CD8-positive, alpha-beta memory T cell (primary cell): ENCODE measurements around the gene ANKRD44. TPM values are rescaled to one million over a fixed set of nuclear protein-coding genes. Genes with fewer than 3 reads are reported as not detected.
"Not testable (repeated sequence)": the region's sequence is repeated elsewhere in the genome, so short reads cannot be mapped to it uniquely, and the experiment has no call there.

Source experiments
- CTCF ChIA-PET: fragments of 350-600 bp; sonication (Branson Sonifier 250); formaldehyde crosslinking; loops from one replicate; lab custom pipeline; 2021; ENCODE audit warnings: antibody characterized with exemption; lab: Charles Lee
- POLR2A ChIA-PET: fragments of 350-600 bp; sonication (Branson Sonifier 250); formaldehyde crosslinking; loops from one replicate; lab custom pipeline; 2021; ENCODE audit warnings: antibody characterized with exemption; lab: Charles Lee
- DNase-seq, 5 donors: peaks; one replicate each; pipeline versions ENCODE4 v3.0.0 to v3.0.0-alpha.2; 2020 to 2022; ENCODE audit warnings: mixed read lengths in 1 of 5
- H3K27ac ChIP-seq: one replicate; pipeline ENCODE4 v1.7.0; 2013; ENCODE audit warnings: low read depth, mild to moderate bottlenecking, low read length, moderate library complexity
- H3K27me3 ChIP-seq: 2 replicates; pipeline ENCODE4 v1.7.0; 2013; ENCODE audit warnings: low read length, mild to moderate bottlenecking; ENCODE audit not compliant: insufficient read depth, poor library complexity, severe bottlenecking
- H3K36me3 ChIP-seq: 2 replicates; pipeline ENCODE4 v1.7.0; 2013; ENCODE audit warnings: mild to moderate bottlenecking, low read length, moderate library complexity; ENCODE audit not compliant: insufficient read depth
- H3K4me1 ChIP-seq: 2 replicates; pipeline ENCODE4 v1.7.0; 2013; ENCODE audit warnings: mild to moderate bottlenecking, low read length, moderate library complexity; ENCODE audit not compliant: insufficient read depth
- H3K4me3 ChIP-seq: 2 replicates; pipeline ENCODE4 v1.7.0; 2013; ENCODE audit warnings: mild to moderate bottlenecking, low read length
- H3K9me3 ChIP-seq: 2 replicates; pipeline ENCODE4 v1.7.0; 2013; ENCODE audit warnings: mild to moderate bottlenecking, low read length
- H3K27ac Mint-ChIP-seq, 8 donors: one replicate each; pipeline ENCODE4 v1.8.0; 2020 to 2021; ENCODE audit warnings: mixed read lengths in 8 of 8, mild to moderate bottlenecking in 6 of 8, inconsistent platforms in 3 of 8, moderate library complexity in 3 of 8
- H3K27me3 Mint-ChIP-seq, 2 donors: one replicate each; pipeline ENCODE4 v1.8.0; 2020 to 2021; ENCODE audit warnings: mixed read lengths in 2 of 2, mild to moderate bottlenecking in 1 of 2, moderate library complexity in 1 of 2
- H3K36me3 Mint-ChIP-seq, 3 donors: one replicate each; pipeline ENCODE4 v1.8.0; 2020 to 2021; ENCODE audit warnings: mixed read lengths in 3 of 3, inconsistent platforms in 1 of 3, mild to moderate bottlenecking in 1 of 3
- H3K4me1 Mint-ChIP-seq, 3 donors: one replicate each; pipeline ENCODE4 v1.8.0; 2020 to 2021; ENCODE audit warnings: mixed read lengths in 3 of 3, inconsistent platforms in 1 of 3, mild to moderate bottlenecking in 1 of 3
- H3K4me3 Mint-ChIP-seq, 7 donors: one replicate each; pipeline ENCODE4 v1.8.0; 2020 to 2021; ENCODE audit warnings: mixed read lengths in 7 of 7, mild to moderate bottlenecking in 6 of 7, moderate library complexity in 4 of 7, inconsistent platforms in 2 of 7
- H3K9me3 Mint-ChIP-seq, 5 donors: one replicate each; pipeline ENCODE4 v1.8.0; 2020 to 2022; ENCODE audit warnings: mixed read lengths in 5 of 5, mild to moderate bottlenecking in 3 of 5, moderate library complexity in 2 of 5, inconsistent platforms in 1 of 5
- polyA plus RNA-seq: library from polyadenylated mRNA; unstranded; fragments of 300-500 nt; fragmentation: Illumina TruSeq; gene quantifications from one replicate; pipeline ENCODE4 v1.2.3, GENCODE V29; 2021
- total RNA-seq, 2 experiments: library from RNA; stranded (reverse); gene quantifications; one replicate each; pipeline ENCODE4 v1.2.3, GENCODE V29; 2021

ANKRD44 gene
- total and polyA plus RNA-seq, 3 experiments from 2014 or later: 90.1 to 150 (median 142) TPM

DNA sequence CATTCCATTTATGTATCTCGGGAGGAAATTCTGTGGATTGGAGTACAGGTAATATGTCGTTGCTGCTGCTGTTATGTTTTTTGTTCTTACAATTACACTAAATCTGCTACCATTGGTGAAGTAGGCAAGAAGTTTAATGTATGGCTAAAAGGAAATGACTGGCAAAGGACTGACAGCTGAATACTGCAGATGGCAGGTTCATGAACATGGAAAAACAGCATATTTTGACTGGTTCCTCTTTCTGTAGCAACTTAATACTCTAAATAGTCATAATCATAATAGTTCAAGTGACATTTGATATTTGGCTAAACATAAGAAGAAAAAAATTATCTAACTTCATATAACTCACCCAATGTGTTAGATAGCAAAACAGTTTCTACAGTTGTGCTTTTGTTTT is 299.6 kb downstream of the ANKRD44 start:
- no peaks in the 10 kb centered on the region for H3K9me3 ChIP-seq
- H3K4me1 Mint-ChIP-seq: peaks cover 8 to 16% (median 13%) of the 10 kb centered on the region in 3 donors

GRCh38 chr2:197010200-197011020 is 300.2 kb downstream of the ANKRD44 start:
- H3K36me3 Mint-ChIP-seq: peaks cover 3 to 89% (median 28%) of the 10 kb centered on the region in 3 donors
- H3K36me3 ChIP-seq: peaks cover 70% of the 10 kb centered on the region

More for the DNA sequence above, 299.6 kb downstream of the ANKRD44 start:
- POLR2A ChIA-PET: no interaction called here
- no peak for DNase-seq
- H3K27me3 Mint-ChIP-seq: no peaks in the 10 kb centered on the region
- CTCF ChIA-PET: interaction anchor here (0.9 to 1.5 kb wide), 3 partner anchors 88 to 373 kb away, joined by 3 to 4 read pairs (median 3); no protein-coding TSS in a partner anchor
- H3K9me3 Mint-ChIP-seq: no peaks in the 10 kb centered on the region
- Histone ChIP-seq H3K36me3 (peaks cover 72% of the 10 kb centered on the region), H3K4me1 (no peaks in the 10 kb centered on the region), H3K27ac (no peak overlapping the region), H3K4me3 (no peak overlapping the region), H3K27me3 (no peaks in the 10 kb centered on the region)
- peak overlapping the region in 4 of 8 donors; percentile 12 to 48 (median 34) for H3K27ac Mint-ChIP-seq
- H3K4me3 Mint-ChIP-seq: no peak overlapping the region
- peaks cover 9 to 89% (median 24%) of the 10 kb centered on the region in 3 donors for H3K36me3 Mint-ChIP-seq

GRCh38 chr2:197008741-197009341 is 301.7 kb downstream of the ANKRD44 start:
- POLR2A ChIA-PET, CTCF ChIA-PET: not testable (repeated sequence)

More at GRCh38 chr2:197010200-197011020, 300.2 kb downstream of the ANKRD44 start:
- peak overlapping the region in 4 of 8 donors; percentile 7 to 48 (median 20) for H3K27ac Mint-ChIP-seq
- no peak overlapping the region for H3K4me3 ChIP-seq
- no peaks in the 10 kb centered on the region for H3K4me1 ChIP-seq
- peaks cover 6 to 10% (median 10%) of the 10 kb centered on the region in 3 donors for H3K4me1 Mint-ChIP-seq
- no peak overlapping the region for H3K27ac ChIP-seq
- no peaks in the 10 kb centered on the region for H3K9me3 Mint-ChIP-seq
- ChIA-PET CTCF (interaction anchor here (0.9 to 1.5 kb wide), 2 partner anchors 89 to 367 kb away, joined by 3 read pairs; no protein-coding TSS in a partner anchor), POLR2A (no interaction called here)
- no peaks in the 10 kb centered on the region for H3K27me3 Mint-ChIP-seq
- DNase-seq: no peak
- no peaks in the 10 kb centered on the region for H3K27me3 ChIP-seq
- no peaks in the 10 kb centered on the region for H3K9me3 ChIP-seq
- no peak overlapping the region for H3K4me3 Mint-ChIP-seq

DNA sequence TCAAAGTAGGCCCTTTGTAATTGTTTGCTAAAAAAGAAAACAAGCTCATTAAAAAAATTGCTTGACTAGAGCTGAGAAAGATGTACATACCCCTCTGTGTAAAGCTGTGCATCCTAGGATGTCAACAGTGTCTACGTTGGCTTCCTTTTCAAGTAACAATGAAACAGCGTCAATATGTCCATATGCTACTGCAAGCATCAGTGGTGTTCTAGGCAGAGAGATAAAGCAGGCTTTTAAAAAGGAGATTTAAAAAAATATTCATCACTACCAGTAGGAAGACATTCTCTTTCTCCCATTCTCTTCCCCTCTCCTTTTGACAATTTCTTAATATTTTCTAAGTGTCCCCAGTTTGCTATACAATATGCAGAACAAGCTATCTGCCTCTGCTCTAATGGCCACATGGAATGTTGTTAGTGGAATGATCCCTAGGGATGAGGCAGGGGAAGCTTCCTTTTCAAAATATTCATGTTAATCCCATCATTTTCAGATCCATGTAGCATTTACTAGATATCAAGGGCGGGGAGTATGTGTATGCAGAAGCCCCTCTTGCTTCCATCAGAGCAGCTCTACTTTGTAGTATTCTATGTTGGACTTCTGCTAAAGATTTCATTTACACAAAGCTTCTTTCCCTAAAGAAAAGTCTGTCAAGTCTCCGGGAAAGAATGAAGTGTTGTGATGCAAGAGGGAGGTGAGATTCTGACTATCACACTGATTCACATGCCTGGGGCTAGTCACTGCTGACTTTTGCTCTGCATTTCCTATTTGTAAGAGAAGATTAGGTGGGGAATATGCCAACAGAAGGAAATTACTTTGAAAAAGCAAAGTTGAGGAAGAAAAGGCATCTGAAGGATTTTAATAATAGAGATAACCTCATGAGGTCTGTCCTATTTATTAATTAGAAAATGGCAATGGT is 302.6 kb downstream of the ANKRD44 start:
- no peak for DNase-seq
- H3K9me3 Mint-ChIP-seq: no peaks in the 10 kb centered on the region
- H3K4me3 Mint-ChIP-seq: no peak overlapping the region
- Histone ChIP-seq H3K27me3 (no peaks in the 10 kb centered on the region), H3K4me1 (no peaks in the 10 kb centered on the region), H3K27ac (no peak overlapping the region), H3K4me3 (no peak overlapping the region), H3K36me3 (peaks cover 54% of the 10 kb centered on the region), H3K9me3 (no peaks in the 10 kb centered on the region)
- ChIA-PET POLR2A (no interaction called here), CTCF (no interaction called here)
- no peaks in the 10 kb centered on the region for H3K27me3 Mint-ChIP-seq
- H3K36me3 Mint-ChIP-seq: peaks cover 0 to 84% (median 19%) of the 10 kb centered on the region in 3 donors
- peaks cover 5 to 6% (median 6%) of the 10 kb centered on the region in 3 donors for H3K4me1 Mint-ChIP-seq
- peak overlapping the region in 5 of 8 donors; percentile 11 to 65 (median 39) for H3K27ac Mint-ChIP-seq

More at GRCh38 chr2:197008741-197009341, 301.7 kb downstream of the ANKRD44 start:
- not testable (repeated sequence) for H3K4me1 Mint-ChIP-seq, H3K9me3 ChIP-seq, H3K4me1 ChIP-seq, DNase-seq, H3K27me3 ChIP-seq, H3K4me3 ChIP-seq, H3K9me3 Mint-ChIP-seq, H3K4me3 Mint-ChIP-seq, H3K27me3 Mint-ChIP-seq, H3K27ac ChIP-seq
- H3K36me3 ChIP-seq: peaks cover 63% of the 10 kb centered on the region
- peaks cover 0 to 86% (median 24%) of the 10 kb centered on the region in 3 donors for H3K36me3 Mint-ChIP-seq
- H3K27ac Mint-ChIP-seq: peak overlapping the region in 3 of 8 donors; percentile 50 to 58 (median 52)

- ChIA-PET CTCF (interaction anchor here (1.8 kb wide), 1 partner anchor 10 kb away, joined by 6 read pairs; no protein-coding TSS in a partner anchor), POLR2A (no interaction called here)
- Mint-ChIP-seq H3K27ac (peak overlapping the region in 1 of 8 donors; percentile 72), H3K4me3 (no peak overlapping the region), H3K9me3 (no peaks in the 10 kb centered on the region), H3K4me1 (peaks cover 0 to 6% (median 0%) of the 10 kb centered on the region in 3 donors), H3K36me3 (peaks cover 5 to 78% (median 21%) of the 10 kb centered on the region in 3 donors), H3K27me3 (no peaks in the 10 kb centered on the region)
- no peaks in the 10 kb centered on the region for H3K27me3 ChIP-seq
- no peak for DNase-seq
- H3K36me3 ChIP-seq: peaks cover 38% of the 10 kb centered on the region
- no peaks in the 10 kb centered on the region for H3K4me1 ChIP-seq
- H3K9me3 ChIP-seq: no peaks in the 10 kb centered on the region
- no peak overlapping the region for H3K27ac ChIP-seq
- H3K4me3 ChIP-seq: no peak overlapping the region
These were observed 308.7 kb downstream of the ANKRD44 start for GRCh38 chr2:197001921-197002320.

GRCh38 chr2:196995757-196996314 is 314.7 kb downstream of the ANKRD44 start:
- no peak overlapping the region for H3K4me3 Mint-ChIP-seq
- Histone ChIP-seq H3K9me3 (no peaks in the 10 kb centered on the region), H3K27ac (no peak overlapping the region), H3K4me3 (no peak overlapping the region), H3K27me3 (no peaks in the 10 kb centered on the region), H3K36me3 (peaks cover 54% of the 10 kb centered on the region), H3K4me1 (no peaks in the 10 kb centered on the region)
- peaks cover 0 to 1% of the 10 kb centered on the region in 2 donors for H3K27me3 Mint-ChIP-seq
- H3K4me1 Mint-ChIP-seq: peaks cover 4 to 20% (median 6%) of the 10 kb centered on the region in 3 donors
- ChIA-PET CTCF (interaction anchor here (0.7 kb wide), 1 partner anchor 86 kb away, joined by 3 read pairs; no protein-coding TSS in a partner anchor), POLR2A (interaction anchor here (0.5 kb wide), 1 partner anchor 36 kb away, joined by 4 read pairs; no protein-coding TSS in a partner anchor)
- no peak for DNase-seq
- peak overlapping the region in 3 of 8 donors; percentile 4 to 36 (median 32) for H3K27ac Mint-ChIP-seq
- no peaks in the 10 kb centered on the region for H3K9me3 Mint-ChIP-seq
- peaks cover 8 to 84% (median 26%) of the 10 kb centered on the region in 3 donors for H3K36me3 Mint-ChIP-seq

DNA sequence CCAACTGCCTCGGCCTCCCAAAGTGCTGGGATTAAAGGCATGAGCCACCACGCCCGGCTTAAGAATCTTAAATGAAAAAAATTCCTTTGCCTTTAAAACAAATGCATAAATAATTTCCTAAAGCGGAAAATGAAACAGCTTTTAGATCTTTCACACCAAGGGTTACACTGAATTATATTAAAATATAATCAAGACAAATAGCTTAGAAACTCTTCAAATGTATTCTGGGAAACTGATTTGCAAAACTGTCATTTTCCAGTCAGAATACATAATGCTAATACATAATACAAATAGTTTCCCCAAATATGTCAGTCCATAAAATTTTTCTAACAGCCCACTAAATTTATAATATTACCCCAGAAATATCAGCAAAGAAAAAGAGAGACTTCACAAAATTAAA is 315.8 kb downstream of the ANKRD44 start:
- Histone ChIP-seq H3K27ac (no peak overlapping the region), H3K36me3 (peaks cover 56% of the 10 kb centered on the region), H3K27me3 (no peaks in the 10 kb centered on the region), H3K4me3 (no peak overlapping the region), H3K4me1 (no peaks in the 10 kb centered on the region), H3K9me3 (no peaks in the 10 kb centered on the region)
- peaks cover 0 to 1% of the 10 kb centered on the region in 2 donors for H3K27me3 Mint-ChIP-seq
- no peak overlapping the region for H3K4me3 Mint-ChIP-seq
- H3K36me3 Mint-ChIP-seq: peaks cover 13 to 86% (median 32%) of the 10 kb centered on the region in 3 donors
- peaks cover 14 to 30% (median 16%) of the 10 kb centered on the region in 3 donors for H3K4me1 Mint-ChIP-seq
- POLR2A ChIA-PET: no interaction called here
- CTCF ChIA-PET: no interaction called here
- no peak for DNase-seq
- H3K9me3 Mint-ChIP-seq: no peaks in the 10 kb centered on the region
- peak overlapping the region in 1 of 8 donors; percentile 70 for H3K27ac Mint-ChIP-seq
